Measurements from ENCODE around the gene ISYNA1.

- TF ChIP-seq CTCF (IDR thresholded peaks at IDR 0.05) (no peak), POLR2A (IDR thresholded peaks at IDR 0.05) (no peak), POLR2AphosphoS5 (IDR thresholded peaks at IDR 0.05) (no peak)
Observed at GRCh38 chr19:18476507-18477041, 38.6 kb upstream of the ISYNA1 start.

Measured in prostate gland (tissue), 2 donors.